ENCODE data around the gene CACYBP.

Gene CACYBP

GRCh38 chr1:174988539-174988938 is 11.2 kb upstream of the CACYBP start:
- Histone ChIP-seq H3K36me3 (replicated peaks; ENCODE audit: insufficient read depth, low read length) (no peaks in the 10 kb centered on the region), H3K9me2 (replicated peaks; ENCODE audit: insufficient read depth, low read length) (no peaks in the 10 kb centered on the region), H3K4me1 (ENCODE audit: low read length) (peaks cover 25% of the 10 kb centered on the region), H3K9ac (ENCODE audit: low read length) (no peak overlapping the region), H3K4me2 (ENCODE audit: low read depth, low read length) (peak overlapping the region; percentile 27), H3K4me3 (ENCODE audit: low read length) (no peak overlapping the region), H3K9me3 (replicated peaks; ENCODE audit: insufficient read depth, low read length) (no peaks in the 10 kb centered on the region), H3F3A (ENCODE audit: insufficient read depth, low read length) (peaks cover 26% of the 10 kb centered on the region), H3K27ac (ENCODE audit: low read length) (peak overlapping the region; percentile 30; the same call in 1 of the 2 replicates), H2AFZ (ENCODE audit: low read length) (no peak overlapping the region), H3K27me3 (replicated peaks; ENCODE audit: insufficient read depth, low read length) (no peaks in the 10 kb centered on the region), H3K79me2 (ENCODE audit: low read length) (no peaks in the 10 kb centered on the region), H4K20me1 (ENCODE audit: insufficient read depth, low read length) (no peaks in the 10 kb centered on the region)
- TF ChIP-seq EZH2 (optimal IDR thresholded peaks at IDR 0.05; ENCODE audit: low read depth, low read length) (no peak), EZH2phosphoT487 (IDR thresholded peaks at IDR 0.05; ENCODE audit: low read length) (no peak), CTCF (IDR thresholded peaks at IDR 0.05; ENCODE audit: low read length) (no peak)
- DNase-seq, result peak; percentile 36

- no peak for TF ChIP-seq EZH2phosphoT487 (IDR thresholded peaks at IDR 0.05; ENCODE audit: low read length)
- no peak for TF ChIP-seq CTCF (IDR thresholded peaks at IDR 0.05; ENCODE audit: low read length)
- TF ChIP-seq EZH2 (optimal IDR thresholded peaks at IDR 0.05; ENCODE audit: low read depth, low read length), result no peak
- peak overlapping the region; percentile 0; the same call in 1 of the 2 replicates for H3K9ac ChIP-seq (ENCODE audit: low read length)
- peak overlapping the region; percentile 83 for H3K4me2 ChIP-seq (ENCODE audit: low read depth, low read length)
- H4K20me1 ChIP-seq (ENCODE audit: insufficient read depth, low read length), result no peaks in the 10 kb centered on the region
- no peaks in the 10 kb centered on the region for H3K9me3 ChIP-seq (replicated peaks; ENCODE audit: insufficient read depth, low read length)
- DNase-seq, result peak; percentile 45
- peaks cover 25% of the 10 kb centered on the region for H3K4me1 ChIP-seq (ENCODE audit: low read length)
- no peaks in the 10 kb centered on the region for H3K79me2 ChIP-seq (ENCODE audit: low read length)
- peaks cover 26% of the 10 kb centered on the region for H3F3A ChIP-seq (ENCODE audit: insufficient read depth, low read length)
- H3K27me3 ChIP-seq (replicated peaks; ENCODE audit: insufficient read depth, low read length), result no peaks in the 10 kb centered on the region
- H3K9me2 ChIP-seq (replicated peaks; ENCODE audit: insufficient read depth, low read length), result no peaks in the 10 kb centered on the region
- peak overlapping the region; percentile 40; the same call in 1 of the 2 replicates for H2AFZ ChIP-seq (ENCODE audit: low read length)
- no peak overlapping the region for H3K4me3 ChIP-seq (ENCODE audit: low read length)
- H3K27ac ChIP-seq (ENCODE audit: low read length), result peak overlapping the region; percentile 65
- no peaks in the 10 kb centered on the region for H3K36me3 ChIP-seq (replicated peaks; ENCODE audit: insufficient read depth, low read length)
Observed at GRCh38 chr1:174988986-174989385, 10.8 kb upstream of the CACYBP start.

GRCh38 chr1:174989536-174990220 is 10.1 kb upstream of the CACYBP start:
- peaks cover 26% of the 10 kb centered on the region for H3F3A ChIP-seq (ENCODE audit: insufficient read depth, low read length)
- H3K4me1 ChIP-seq (ENCODE audit: low read length), result peaks cover 25% of the 10 kb centered on the region
- no peaks in the 10 kb centered on the region for H3K9me3 ChIP-seq (replicated peaks; ENCODE audit: insufficient read depth, low read length)
- H3K4me2 ChIP-seq (ENCODE audit: low read depth, low read length), result peak overlapping the region; percentile 83
- H3K4me3 ChIP-seq (ENCODE audit: low read length), result peak overlapping the region; percentile 57; the same call in 1 of the 2 replicates
- no peaks in the 10 kb centered on the region for H3K36me3 ChIP-seq (replicated peaks; ENCODE audit: insufficient read depth, low read length)
- no peaks in the 10 kb centered on the region for H3K27me3 ChIP-seq (replicated peaks; ENCODE audit: insufficient read depth, low read length)
- no peaks in the 10 kb centered on the region for H4K20me1 ChIP-seq (ENCODE audit: insufficient read depth, low read length)
- no peaks in the 10 kb centered on the region for H3K79me2 ChIP-seq (ENCODE audit: low read length)
- no peaks in the 10 kb centered on the region for H3K9me2 ChIP-seq (replicated peaks; ENCODE audit: insufficient read depth, low read length)
- TF ChIP-seq EZH2phosphoT487 (IDR thresholded peaks at IDR 0.05; ENCODE audit: low read length), result no peak
- TF ChIP-seq EZH2 (optimal IDR thresholded peaks at IDR 0.05; ENCODE audit: low read depth, low read length), result no peak
- no peak for TF ChIP-seq CTCF (IDR thresholded peaks at IDR 0.05; ENCODE audit: low read length)
- H3K9ac ChIP-seq (ENCODE audit: low read length), result peak overlapping the region; percentile 0; the same call in 1 of the 2 replicates
- peak overlapping the region; percentile 65 for H3K27ac ChIP-seq (ENCODE audit: low read length)
- no peak for DNase-seq
- H2AFZ ChIP-seq (ENCODE audit: low read length), result peak overlapping the region; percentile 40
